Measurements from ENCODE around the gene MYH15. TPM values are rescaled to one million over a fixed set of nuclear protein-coding genes. Genes with fewer than 3 reads are reported as not detected.
A peak's percentile ranks its signal among the peaks of the same experiment; 100 is the strongest.

MYH15 gene
- total RNA-seq, 1 donor from 2014 or later = 0.13 TPM

GRCh38 chr3:108512671-108513070, 2.3 kb upstream of the MYH15 start:
- ATAC-seq (ENCODE audit: poor library complexity) = no peak
- intact Hi-C loops (cut with DNase I) = no loop called here
- DNase-seq = no peak

- ATAC-seq (ENCODE audit: poor library complexity) (no peak), DNase-seq (no peak)
- intact Hi-C loops (cut with DNase I) = no loop called here
These were observed 1.1 kb upstream of the MYH15 start for GRCh38 chr3:108511490-108511889.

DNA sequence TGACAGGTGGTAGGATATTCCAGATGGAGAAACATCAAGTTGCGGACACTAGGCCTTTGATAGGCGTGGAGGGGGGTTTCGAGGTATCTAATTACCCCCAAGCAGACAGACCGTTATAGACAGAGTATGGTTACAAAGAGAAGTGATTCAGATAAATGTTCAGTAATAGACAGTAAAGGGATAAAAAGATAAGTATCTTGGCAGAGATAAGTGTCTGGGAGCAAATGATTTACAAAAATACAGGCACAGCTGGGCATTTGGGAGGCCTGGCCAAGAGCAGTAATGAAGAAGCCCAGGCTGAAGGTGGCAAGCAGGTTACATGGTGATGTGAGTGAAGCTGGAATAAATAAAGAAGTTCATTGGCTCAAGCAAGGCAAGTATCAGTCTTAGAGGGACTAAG, 659 bp upstream of the MYH15 start:
- DNase-seq = no peak
- ATAC-seq (ENCODE audit: poor library complexity) = no peak
- intact Hi-C loops (cut with DNase I) = no loop called here

- DNase-seq (no peak), ATAC-seq (ENCODE audit: poor library complexity) (no peak)
- intact Hi-C loops (cut with DNase I) = no loop called here
These were observed 525 bp downstream of the MYH15 start for GRCh38 chr3:108509871-108510270.

DNA sequence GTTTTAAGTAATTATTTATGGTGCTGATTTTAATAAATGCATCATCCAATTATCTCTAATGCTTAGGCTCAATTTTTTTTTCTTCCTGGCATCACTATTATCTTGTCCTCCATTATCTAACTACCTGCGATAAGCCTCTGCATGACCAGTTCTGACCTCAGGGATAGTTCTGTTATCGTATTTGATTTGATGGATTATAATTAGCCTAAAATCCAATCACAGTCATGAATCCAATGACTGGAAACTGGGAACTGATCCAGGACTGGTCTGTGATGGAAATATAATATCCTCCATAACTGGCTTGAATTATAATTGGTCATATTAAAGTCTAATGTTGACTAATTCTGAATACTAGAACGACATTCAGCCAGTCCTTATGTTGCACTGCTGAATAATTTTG, 1.1 kb downstream of the MYH15 start:
- intact Hi-C loops (cut with DNase I) = no loop called here
- ATAC-seq (ENCODE audit: poor library complexity) = no peak

DNA sequence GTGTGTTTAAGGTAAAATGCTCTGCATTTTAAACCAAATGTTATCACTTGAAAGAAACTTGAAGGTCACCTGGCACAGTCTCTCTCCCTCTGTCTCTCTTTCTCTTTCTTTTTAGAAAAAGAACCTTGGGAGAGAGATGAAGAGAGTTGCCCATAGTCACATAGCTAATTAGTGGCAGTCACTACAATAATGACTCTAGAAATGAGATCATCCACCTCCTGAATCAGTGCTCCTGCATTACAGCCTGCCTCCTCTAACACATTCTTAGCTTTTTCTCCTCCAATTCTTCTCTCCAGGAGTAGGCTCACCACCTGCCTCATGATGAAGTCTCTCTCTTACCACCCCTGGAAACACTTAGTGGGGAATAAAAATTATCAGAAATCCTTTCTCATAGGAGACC, 2.5 kb downstream of the MYH15 start:
- ATAC-seq (ENCODE audit: poor library complexity) = no peak
- intact Hi-C loops (cut with DNase I) = no loop called here
- no peak for DNase-seq

More for the DNA sequence above, 1.1 kb downstream of the MYH15 start:
- DNase-seq = no peak

DNA sequence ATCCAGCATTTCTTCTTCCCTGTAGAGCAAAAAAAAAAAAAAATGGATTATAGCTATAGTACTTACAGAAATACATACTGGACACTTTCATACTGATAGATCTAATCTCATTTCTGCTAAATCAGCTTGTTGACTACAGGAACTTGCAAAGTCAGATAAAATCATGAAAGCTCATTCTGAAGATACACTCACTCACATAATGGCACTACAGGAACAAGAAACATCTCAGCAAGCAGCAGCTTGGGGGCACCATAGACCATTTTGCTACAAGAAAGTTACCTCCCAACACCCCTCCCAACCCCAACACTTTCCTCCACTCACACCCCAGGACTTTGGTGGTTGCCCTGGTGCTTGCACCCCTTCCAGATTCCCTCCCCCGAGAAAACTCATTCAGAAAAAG, 4.6 kb downstream of the MYH15 start:
- intact Hi-C loops (cut with DNase I) = no loop called here
- ATAC-seq (ENCODE audit: poor library complexity) (no peak), DNase-seq (no peak)

DNA sequence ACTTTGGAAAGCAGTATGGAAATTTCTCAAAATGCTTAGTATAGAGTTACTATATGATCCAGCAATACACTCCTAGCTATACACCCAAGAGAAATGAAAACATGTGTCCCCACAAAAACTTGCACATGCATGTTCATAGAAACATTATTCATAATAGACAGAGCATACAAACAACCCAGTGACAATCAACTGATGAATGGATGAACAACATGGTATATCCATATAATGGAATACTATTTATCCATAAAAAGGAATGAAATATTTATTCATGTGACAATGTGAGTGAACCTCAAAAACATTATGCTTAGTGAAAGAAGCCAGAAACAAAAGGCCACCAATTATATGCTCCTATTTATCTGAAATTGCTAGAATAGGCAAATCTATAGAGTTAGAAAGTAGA, 6.7 kb downstream of the MYH15 start:
- intact Hi-C loops (cut with DNase I) = no loop called here
- ATAC-seq (ENCODE audit: poor library complexity) = no peak
- DNase-seq = no peak

- DNase-seq = no peak
- no peak for ATAC-seq (ENCODE audit: poor library complexity)
- intact Hi-C loops (cut with DNase I) = no loop called here
These were observed 8.9 kb downstream of the MYH15 start for GRCh38 chr3:108501535-108501934.

DNA sequence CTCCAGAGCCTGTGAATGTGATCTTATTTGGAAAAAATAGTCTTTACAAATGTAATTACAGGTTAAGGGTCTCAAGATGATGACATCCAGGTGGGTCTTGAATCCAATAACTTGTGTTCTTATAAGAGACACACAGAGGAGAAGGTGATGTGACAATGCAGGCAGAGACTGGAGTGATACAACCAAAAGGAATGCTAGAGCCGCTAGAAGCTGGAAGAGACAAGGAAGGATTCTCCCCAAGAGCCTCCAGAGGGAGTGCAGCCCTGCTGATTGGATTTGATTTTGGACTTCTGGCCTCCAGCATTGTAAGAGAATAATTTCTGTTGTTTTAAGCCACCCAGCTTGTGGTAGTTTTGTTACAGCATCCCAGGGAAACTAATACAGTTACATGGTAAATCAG, 9.7 kb downstream of the MYH15 start:
- intact Hi-C loops (cut with DNase I) = no loop called here
- ATAC-seq (ENCODE audit: poor library complexity) (no peak), DNase-seq (no peak)

GRCh38 chr3:108497271-108497670, 13.1 kb downstream of the MYH15 start:
- DNase-seq (no peak), ATAC-seq (ENCODE audit: poor library complexity) (no peak)
- intact Hi-C loops (cut with DNase I) = no loop called here

- intact Hi-C loops (cut with DNase I) = no loop called here
- DNase-seq = no peak
- no peak for ATAC-seq (ENCODE audit: poor library complexity)
These were observed 14.7 kb downstream of the MYH15 start for GRCh38 chr3:108495717-108496116.

DNA sequence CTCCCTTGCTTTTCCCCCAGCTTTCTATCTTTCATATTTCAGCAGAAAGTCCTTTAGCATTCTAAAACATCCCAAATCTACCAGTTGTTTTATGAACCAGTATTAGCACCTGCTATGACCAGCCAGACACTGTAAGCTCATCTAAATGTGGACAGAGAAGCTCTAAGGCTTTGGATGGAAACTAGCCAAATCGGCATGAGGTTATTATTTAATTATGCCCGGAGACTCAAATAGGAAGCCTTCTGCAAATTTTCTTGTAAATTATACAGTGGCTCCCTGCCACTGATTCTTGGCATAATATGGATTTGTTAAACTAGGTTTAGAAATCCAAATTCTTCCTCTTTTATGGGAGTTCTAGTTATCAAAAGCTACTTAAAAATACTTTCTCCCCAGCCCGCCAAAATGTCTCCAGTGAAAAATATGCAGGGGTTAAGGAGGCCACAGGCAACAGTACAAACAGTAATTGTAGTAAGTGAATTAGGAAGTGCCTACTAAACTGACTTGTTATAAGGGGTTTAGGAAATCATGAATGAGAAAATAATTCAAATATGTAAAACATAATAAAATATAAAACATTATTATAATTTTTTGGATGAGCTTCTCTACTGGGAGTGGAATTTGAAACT, 15.4 kb downstream of the MYH15 start:
- no peak for DNase-seq
- no peak for ATAC-seq (ENCODE audit: poor library complexity)
- intact Hi-C loops (cut with DNase I) = no loop called here

- intact Hi-C loops (cut with DNase I) = no loop called here
- peak; percentile 31 for ATAC-seq (ENCODE audit: poor library complexity)
- no peak for DNase-seq
These were observed 16.5 kb downstream of the MYH15 start for GRCh38 chr3:108493862-108494261.

DNA sequence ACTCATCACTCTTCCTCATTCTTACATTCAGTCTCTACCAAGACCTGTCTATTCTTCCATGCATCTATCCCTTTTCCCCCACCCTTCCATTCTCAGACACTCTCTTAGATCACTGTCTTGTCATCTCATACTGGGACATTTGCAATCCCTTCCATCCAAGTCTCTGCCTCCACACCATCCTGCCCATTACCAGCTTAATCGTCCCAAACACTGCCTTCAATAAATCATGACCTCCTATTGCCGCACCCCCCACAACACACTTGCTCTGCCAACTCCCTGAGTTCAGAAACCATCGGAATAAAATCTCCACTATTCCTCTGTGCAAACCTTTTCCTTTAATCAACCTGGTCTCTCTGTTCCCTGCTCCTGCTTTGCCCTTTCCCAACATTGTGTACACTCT, 18.9 kb downstream of the MYH15 start:
- DNase-seq (no peak), ATAC-seq (ENCODE audit: poor library complexity) (no peak)
- intact Hi-C loops (cut with DNase I) = no loop called here

DNA sequence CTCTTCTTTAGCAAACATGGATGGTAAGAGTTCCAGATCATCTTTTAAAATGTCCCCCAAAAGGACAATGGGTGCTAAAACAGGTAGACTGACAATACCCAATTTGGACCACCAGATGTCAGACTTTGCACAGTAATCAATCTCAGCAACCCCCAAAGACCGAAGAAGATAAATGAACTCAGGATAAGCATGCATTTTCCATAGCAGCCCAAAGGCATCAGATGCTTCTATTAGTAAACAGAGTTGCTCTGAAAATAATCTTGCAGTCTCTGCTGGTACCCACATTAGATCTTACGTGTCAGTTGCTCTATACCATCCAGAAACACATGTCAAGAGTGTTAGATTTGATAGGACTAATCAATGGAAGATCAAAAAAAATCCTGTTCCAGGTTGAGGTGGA, 20.6 kb downstream of the MYH15 start:
- intact Hi-C loops (cut with DNase I) = loop anchor here (2.0 kb wide), 1 partner anchor 63 kb away; no protein-coding TSS in a partner anchor
- no peak for DNase-seq
- peak; percentile 74 for ATAC-seq (ENCODE audit: poor library complexity)

DNA sequence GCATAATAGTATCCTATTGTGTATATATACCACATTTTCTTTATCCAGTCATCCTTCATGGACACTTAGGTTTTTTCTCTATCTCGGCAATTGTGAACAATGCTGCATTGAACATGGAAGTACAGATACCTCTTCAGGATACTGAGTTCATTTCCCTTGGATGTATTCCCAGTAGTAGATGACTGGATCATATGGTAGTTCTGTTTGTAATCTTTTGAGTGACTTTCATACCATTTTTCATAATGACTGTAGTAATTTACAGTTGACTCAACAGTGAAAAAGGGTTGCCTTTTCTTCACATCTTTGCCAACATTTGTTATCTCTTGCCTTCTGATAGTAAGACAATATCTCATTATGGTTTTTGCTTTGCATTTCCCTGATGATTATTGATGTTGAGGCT, 21.8 kb downstream of the MYH15 start:
- intact Hi-C loops (cut with DNase I) = loop anchor here (2.0 kb wide), 1 partner anchor 64 kb away; no protein-coding TSS in a partner anchor
- no peak for ATAC-seq (ENCODE audit: poor library complexity)
- no peak for DNase-seq

- DNase-seq (no peak), ATAC-seq (ENCODE audit: poor library complexity) (no peak)
- intact Hi-C loops (cut with DNase I) = no loop called here
These were observed 23.0 kb downstream of the MYH15 start for GRCh38 chr3:108487439-108487838.

- DNase-seq = no peak
- intact Hi-C loops (cut with DNase I) = no loop called here
- peak; percentile 81 for ATAC-seq (ENCODE audit: poor library complexity)
These were observed 23.5 kb downstream of the MYH15 start for GRCh38 chr3:108486941-108487340.

DNA sequence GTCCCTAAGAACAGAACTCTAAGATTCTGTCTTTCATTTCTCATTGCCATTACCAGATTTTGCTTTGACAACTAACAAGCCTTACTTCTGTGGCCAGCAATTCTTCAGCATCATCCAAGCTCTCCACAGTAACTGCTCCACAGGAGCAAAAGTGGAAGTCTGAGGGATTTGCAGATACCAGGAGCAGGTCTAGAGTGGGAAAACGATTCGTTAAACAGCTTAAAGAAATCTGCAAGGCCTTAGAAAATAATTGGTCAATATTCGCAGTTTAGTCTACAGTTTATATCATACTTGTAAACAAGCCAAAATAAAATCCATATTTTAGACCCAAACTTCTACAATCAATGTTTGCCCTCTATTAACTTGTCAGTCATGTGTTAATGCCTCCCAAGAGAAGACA, 24.1 kb downstream of the MYH15 start:
- ATAC-seq (ENCODE audit: poor library complexity) (no peak), DNase-seq (no peak)
- intact Hi-C loops (cut with DNase I) = no loop called here

- DNase-seq (no peak), ATAC-seq (ENCODE audit: poor library complexity) (no peak)
- intact Hi-C loops (cut with DNase I) = no loop called here
These were observed 25.2 kb downstream of the MYH15 start for GRCh38 chr3:108485146-108485545.

Measured in Right ventricle myocardium superior (tissue), 1 donor.